Effector memory CD4-positive, alpha-beta T cell (primary cell): ENCODE measurements around the gene ARHGAP26.

Source experiments
- DNase-seq, 3 donors: peaks; one replicate each; pipeline ENCODE4 v3.0.0-alpha.2; 2020
- H3K27ac ChIP-seq: 2 replicates; pipeline ENCODE4 v1.7.0; 2013; ENCODE audit warnings: mild to moderate bottlenecking, low read length, moderate library complexity; ENCODE audit not compliant: insufficient read depth, poor library complexity, severe bottlenecking
- H3K27me3 ChIP-seq: replicated peaks from 2 replicates; pipeline ENCODE4 v1.7.0; 2013; ENCODE audit warnings: mild to moderate bottlenecking, low read length; ENCODE audit not compliant: insufficient read depth, control insufficient read depth, poor library complexity, severe bottlenecking
- H3K36me3 ChIP-seq: 2 replicates; pipeline ENCODE4 v1.7.0; 2013; ENCODE audit warnings: mild to moderate bottlenecking, low read length, moderate library complexity; ENCODE audit not compliant: control insufficient read depth, insufficient read depth
- H3K4me1 ChIP-seq: 2 replicates; pipeline ENCODE4 v1.7.0; 2013; ENCODE audit warnings: low read length, mild to moderate bottlenecking; ENCODE audit not compliant: control insufficient read depth, insufficient read depth, poor library complexity, severe bottlenecking
- H3K4me3 ChIP-seq: 2 replicates; pipeline ENCODE4 v1.7.0; 2013; ENCODE audit warnings: low read length, low read depth, mild to moderate bottlenecking; ENCODE audit not compliant: insufficient read depth, poor library complexity, severe bottlenecking
- H3K9me3 ChIP-seq: 2 replicates; pipeline ENCODE4 v1.7.0; 2013; ENCODE audit warnings: mild to moderate bottlenecking, low read length, moderate library complexity; ENCODE audit not compliant: control insufficient read depth

ARHGAP26 gene

GRCh38 chr5:143073766-143074165 lies 303.6 kb downstream of the ARHGAP26 start:
- Histone ChIP-seq H3K36me3 (no peaks in the 10 kb centered on the region), H3K27ac (no peak overlapping the region), H3K9me3 (no peaks in the 10 kb centered on the region), H3K27me3 (no peaks in the 10 kb centered on the region), H3K4me3 (no peak overlapping the region), H3K4me1 (no peaks in the 10 kb centered on the region)
- no peak for DNase-seq

DNA sequence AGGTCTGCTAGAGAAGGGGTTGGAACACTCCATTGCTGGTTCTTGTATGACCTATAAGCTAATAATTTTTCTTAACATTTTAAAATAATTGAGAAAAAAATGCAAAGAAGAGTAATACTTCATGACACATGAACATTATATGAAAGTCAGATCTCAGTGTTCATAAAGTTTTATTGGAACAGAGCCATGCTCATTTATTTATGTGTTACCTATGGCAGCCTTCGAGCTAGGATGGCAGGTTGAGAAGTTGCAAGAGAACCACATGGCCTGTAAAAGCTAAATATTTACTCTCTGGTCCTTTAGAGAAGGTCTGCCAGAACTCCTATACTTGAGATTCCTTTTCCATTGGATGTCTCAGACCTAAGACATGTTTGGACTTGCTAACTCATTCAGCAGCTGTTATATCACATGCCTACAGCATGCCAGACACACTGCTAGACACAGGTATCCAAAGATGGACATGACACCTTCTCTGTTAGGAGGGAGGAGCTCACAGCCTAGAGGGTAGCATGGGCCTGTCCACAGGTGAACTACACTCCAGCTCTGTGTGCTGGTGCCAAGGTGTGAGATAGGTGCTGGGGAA lies 304.3 kb downstream of the ARHGAP26 start:
- H3K4me1 ChIP-seq: no peaks in the 10 kb centered on the region
- H3K27me3 ChIP-seq: no peaks in the 10 kb centered on the region
- no peak overlapping the region for H3K27ac ChIP-seq
- no peak overlapping the region for H3K4me3 ChIP-seq
- no peak for DNase-seq
- H3K9me3 ChIP-seq: no peaks in the 10 kb centered on the region
- no peaks in the 10 kb centered on the region for H3K36me3 ChIP-seq

DNA sequence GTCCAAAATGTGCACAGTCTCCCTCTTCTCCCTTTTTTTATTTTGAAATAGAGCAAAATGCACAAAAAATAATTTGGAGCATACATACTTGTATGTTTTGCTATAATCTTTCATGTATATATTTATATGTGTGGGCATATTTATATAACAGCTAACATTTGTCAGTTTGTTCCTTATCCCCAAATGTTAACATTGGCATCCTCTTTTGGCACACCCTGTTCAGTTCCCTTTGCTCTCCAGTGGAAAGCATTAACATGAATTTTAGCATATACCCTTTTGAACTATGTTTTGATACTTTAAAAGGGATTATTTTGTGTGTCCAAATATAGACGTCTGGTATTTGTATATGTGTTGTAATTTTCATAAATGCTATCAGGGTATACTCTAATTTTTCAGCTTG lies 306.2 kb downstream of the ARHGAP26 start:
- H3K27ac ChIP-seq: no peak overlapping the region
- no peaks in the 10 kb centered on the region for H3K4me1 ChIP-seq
- no peaks in the 10 kb centered on the region for H3K36me3 ChIP-seq
- no peak for DNase-seq
- H3K27me3 ChIP-seq: no peaks in the 10 kb centered on the region
- no peak overlapping the region for H3K4me3 ChIP-seq
- H3K9me3 ChIP-seq: no peaks in the 10 kb centered on the region

- H3K27me3 ChIP-seq: no peaks in the 10 kb centered on the region
- no peak for DNase-seq
- H3K4me3 ChIP-seq: no peak overlapping the region
- H3K27ac ChIP-seq: no peak overlapping the region
- no peaks in the 10 kb centered on the region for H3K9me3 ChIP-seq
- H3K4me1 ChIP-seq: no peaks in the 10 kb centered on the region
- no peaks in the 10 kb centered on the region for H3K36me3 ChIP-seq
These were observed 307.4 kb downstream of the ARHGAP26 start for GRCh38 chr5:143077453-143078103.

DNA sequence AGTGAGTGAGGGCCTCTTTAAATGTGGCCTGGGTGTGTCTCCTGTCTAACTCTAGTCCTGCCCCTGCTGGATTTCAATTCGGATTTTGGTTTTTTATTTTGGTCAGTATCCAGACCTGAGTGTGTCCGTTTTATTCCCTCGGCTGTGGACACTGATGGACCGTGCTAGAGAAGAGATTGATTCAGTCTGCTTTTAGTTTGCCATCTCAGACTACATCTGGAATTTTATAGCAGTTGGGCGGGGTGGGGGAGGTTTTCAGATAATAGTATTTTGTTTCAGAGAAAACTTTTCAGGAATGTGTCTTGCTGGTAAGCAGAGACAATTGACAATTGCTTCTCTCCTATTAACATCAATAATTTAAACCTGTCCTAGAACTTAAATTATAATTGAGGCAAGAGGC lies 308.1 kb downstream of the ARHGAP26 start:
- Histone ChIP-seq H3K4me3 (no peak overlapping the region), H3K27me3 (no peaks in the 10 kb centered on the region), H3K4me1 (no peaks in the 10 kb centered on the region), H3K9me3 (no peaks in the 10 kb centered on the region), H3K27ac (no peak overlapping the region), H3K36me3 (no peaks in the 10 kb centered on the region)
- no peak for DNase-seq

GRCh38 chr5:143078971-143079370 lies 308.8 kb downstream of the ARHGAP26 start:
- Histone ChIP-seq H3K27ac (no peak overlapping the region), H3K4me1 (no peaks in the 10 kb centered on the region), H3K36me3 (no peaks in the 10 kb centered on the region), H3K9me3 (no peaks in the 10 kb centered on the region), H3K27me3 (no peaks in the 10 kb centered on the region), H3K4me3 (no peak overlapping the region)
- DNase-seq: no peak

- Histone ChIP-seq H3K36me3 (no peaks in the 10 kb centered on the region), H3K27me3 (no peaks in the 10 kb centered on the region), H3K4me3 (no peak overlapping the region), H3K27ac (no peak overlapping the region), H3K4me1 (no peaks in the 10 kb centered on the region), H3K9me3 (no peaks in the 10 kb centered on the region)
- no peak for DNase-seq
These were observed 310.2 kb downstream of the ARHGAP26 start for GRCh38 chr5:143080407-143080806.

DNA sequence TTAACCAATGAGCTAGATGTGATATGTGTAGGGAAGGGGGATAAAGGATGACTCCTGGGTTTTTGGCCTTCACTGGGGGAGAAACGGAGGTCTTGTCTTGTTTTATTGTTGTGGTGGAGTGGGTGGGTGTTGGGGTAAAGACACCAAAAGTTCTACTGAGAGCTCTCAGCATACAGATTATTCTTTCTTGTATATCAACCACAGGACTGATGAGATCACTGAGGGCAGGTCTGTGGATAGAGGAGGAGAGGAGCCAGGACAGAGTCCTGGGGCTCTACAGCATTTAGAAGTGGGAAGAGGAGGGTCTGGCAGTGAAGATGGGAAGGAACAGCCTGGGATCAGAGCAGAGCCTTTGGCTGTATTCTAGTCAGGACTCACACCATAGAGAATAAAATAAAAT lies 310.8 kb downstream of the ARHGAP26 start:
- no peaks in the 10 kb centered on the region for H3K4me1 ChIP-seq
- no peaks in the 10 kb centered on the region for H3K27me3 ChIP-seq
- no peaks in the 10 kb centered on the region for H3K36me3 ChIP-seq
- H3K4me3 ChIP-seq: no peak overlapping the region
- no peaks in the 10 kb centered on the region for H3K9me3 ChIP-seq
- no peak for DNase-seq
- no peak overlapping the region for H3K27ac ChIP-seq

DNA sequence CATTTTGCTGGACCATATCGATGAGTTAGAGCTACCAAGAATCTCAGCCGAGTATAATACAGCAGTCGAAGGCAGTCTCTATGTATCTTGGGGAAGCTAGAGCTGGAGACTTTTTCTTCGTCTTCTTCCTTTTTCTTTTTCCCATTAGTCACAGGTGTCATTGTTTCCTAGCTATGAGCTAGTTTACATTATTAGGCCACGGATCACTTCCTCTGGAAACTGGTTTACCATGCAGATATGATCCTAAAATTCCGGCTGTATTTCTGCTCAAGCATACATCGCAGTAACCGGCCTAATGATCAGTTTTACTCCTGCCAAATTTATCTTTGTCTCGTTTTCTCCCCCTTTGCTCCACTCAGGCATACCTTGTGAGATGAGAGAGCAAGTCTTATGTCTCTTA lies 312.8 kb downstream of the ARHGAP26 start:
- H3K36me3 ChIP-seq: no peaks in the 10 kb centered on the region
- DNase-seq: no peak
- no peak overlapping the region for H3K27ac ChIP-seq
- H3K9me3 ChIP-seq: no peaks in the 10 kb centered on the region
- H3K27me3 ChIP-seq: no peaks in the 10 kb centered on the region
- no peak overlapping the region for H3K4me3 ChIP-seq
- H3K4me1 ChIP-seq: no peaks in the 10 kb centered on the region

DNA sequence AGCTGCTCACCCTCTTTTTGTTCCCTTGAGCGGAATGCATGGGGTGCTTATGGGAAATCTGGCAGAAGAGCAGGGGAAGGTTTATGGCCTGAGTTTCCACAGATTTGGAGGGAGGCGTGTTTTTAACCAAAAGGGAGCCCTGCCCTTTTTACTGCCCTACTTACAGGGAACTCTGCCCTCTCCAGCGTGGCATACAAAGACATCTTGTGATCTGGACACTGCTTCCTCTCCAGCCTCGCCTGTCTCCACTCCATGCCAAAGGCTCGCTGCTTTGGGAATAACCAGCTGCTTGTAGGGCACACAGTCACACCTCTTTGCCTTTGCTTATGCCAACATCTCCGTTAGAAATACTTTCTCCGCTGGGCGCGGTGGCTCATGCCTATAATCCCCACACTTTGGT lies 314.2 kb downstream of the ARHGAP26 start:
- no peak for DNase-seq
- Histone ChIP-seq H3K36me3 (no peaks in the 10 kb centered on the region), H3K27ac (no peak overlapping the region), H3K4me3 (no peak overlapping the region), H3K9me3 (no peaks in the 10 kb centered on the region), H3K27me3 (no peaks in the 10 kb centered on the region), H3K4me1 (no peaks in the 10 kb centered on the region)
